Endothelial cell of umbilical vein (primary cell): ENCODE data around the gene PKHD1. TPM values are rescaled to one million over a fixed set of nuclear protein-coding genes. Genes with fewer than 3 reads are reported as not detected.

Experiments
- BruUV-seq: library from RNA; stranded (reverse); fragments of 400-500 nt; replicated peaks from 2 replicates; lab custom pipeline; 2021; lab: Mats Ljungman, UMichigan
- CTCF ChIA-PET: fragments of 300-600, 350-600 bp; sonication (Branson Sonifier 250); formaldehyde crosslinking; loops from one replicate; lab custom pipeline; 2021; ENCODE audit warnings: antibody characterized with exemption, inconsistent platforms; lab: Charles Lee
- POLR2A ChIA-PET: fragments of 300-600, 350-600 bp; sonication (Branson Sonifier 250); formaldehyde crosslinking; loops from one replicate; lab custom pipeline; 2021; ENCODE audit warnings: antibody characterized with exemption, inconsistent platforms; lab: Charles Lee
- DNase-seq: peaks from one replicate; pipeline ENCODE4 v3.0.0-alpha.2; 2011; ENCODE audit warnings: low read depth, low spot score
- FAIRE-seq: peaks from 2 replicates; lab custom pipeline; 2011; peaks lifted over from hg19 to GRCh38; lab: Jason Lieb, UNC
- H2AFZ ChIP-seq: 2 replicates; pipeline ENCODE4 v1.6.0; 2012; ENCODE audit warnings: low read depth, low read length, control low read depth, inconsistent platforms
- H3K27ac ChIP-seq: 2 replicates; pipeline ENCODE4 v1.5.1; 2011; ENCODE audit warnings: low read depth, mild to moderate bottlenecking, control low read depth, low read length, moderate library complexity; ENCODE audit not compliant: insufficient read depth
- H3K27me3 ChIP-seq, 2 experiments: 2 replicates each; pipeline versions ENCODE4 v1.6.0 to v1.6.1; 2011; ENCODE audit warnings: low read length in 2 of 2, mixed read lengths in 1 of 2; ENCODE audit not compliant: control insufficient read depth in 2 of 2, insufficient read depth in 2 of 2
- H3K36me3 ChIP-seq, 2 experiments: 2 replicates in 1 of 2; 3 replicates in 1 of 2; pipeline ENCODE4 v1.5.1; 2011; ENCODE audit warnings: low read length in 2 of 2, mild to moderate bottlenecking in 1 of 2, moderate library complexity in 1 of 2; ENCODE audit not compliant: control insufficient read depth in 2 of 2, insufficient read depth in 2 of 2; ENCODE audit errors: extremely low read depth in 1 of 2
- H3K4me1 ChIP-seq: 3 replicates; pipeline ENCODE4 v1.5.1; 2011; ENCODE audit warnings: mild to moderate bottlenecking, low read length; ENCODE audit not compliant: control insufficient read depth, insufficient read depth; ENCODE audit errors: extremely low read depth
- H3K4me2 ChIP-seq: 2 replicates; pipeline ENCODE4 v1.6.1; 2011; ENCODE audit warnings: low read length, control low read depth, mixed read lengths; ENCODE audit not compliant: insufficient read depth
- H3K4me3 ChIP-seq, 3 experiments: fragments of 200-600 bp in 1 of 3; sonication (generic), shearing (Covaris generic) in 1 of 3; replicated peaks in 1 of 3; 2 replicates each; pipeline ENCODE4 v1.5.1; 2011 to 2016; ENCODE audit warnings: control low read depth in 3 of 3, low read length in 3 of 3, mild to moderate bottlenecking in 2 of 3, inconsistent platforms in 1 of 3, low read depth in 1 of 3, moderate library complexity in 1 of 3; ENCODE audit not compliant: insufficient read depth in 1 of 3
- H3K79me2 ChIP-seq: 2 replicates; pipeline ENCODE4 v1.6.0; 2012; ENCODE audit warnings: low read length, inconsistent platforms; ENCODE audit not compliant: control insufficient read depth, insufficient read depth
- H3K9ac ChIP-seq: replicated peaks from 2 replicates; pipeline ENCODE3; 2011; ENCODE audit warnings: low read length, control low read depth; ENCODE audit not compliant: insufficient read depth; ENCODE audit errors: extremely low read depth
- H3K9me1 ChIP-seq: replicated peaks from 3 replicates; pipeline ENCODE4 v1.6.0; 2011; ENCODE audit warnings: mild to moderate bottlenecking, low read length; ENCODE audit not compliant: control insufficient read depth, insufficient read depth; ENCODE audit errors: extremely low read depth
- H3K9me3 ChIP-seq: replicated peaks from 2 replicates; pipeline ENCODE4 v1.5.1; 2012; ENCODE audit warnings: low read length, inconsistent platforms; ENCODE audit not compliant: control insufficient read depth, insufficient read depth
- H4K20me1 ChIP-seq: replicated peaks from 2 replicates; pipeline ENCODE3; 2011; ENCODE audit warnings: mild to moderate bottlenecking, low read length; ENCODE audit not compliant: control insufficient read depth, insufficient read depth; ENCODE audit errors: extremely low read depth
- CTCF ChIP-seq, 2 donors: IDR thresholded peaks; 1 replicate in 1 of 2; 2 replicates in 1 of 2; pipeline ENCODE4 v1.5.1; 2011; ENCODE audit warnings: low read length in 2 of 2, mild to moderate bottlenecking in 2 of 2, moderate library complexity in 2 of 2, control low read depth in 1 of 2, inconsistent platforms in 1 of 2, low read depth in 1 of 2; ENCODE audit not compliant: insufficient read depth in 1 of 2; ENCODE audit errors: extremely low read depth in 1 of 2
- EZH2 ChIP-seq: IDR thresholded peaks from 2 replicates; pipeline ENCODE4 v1.6.1; 2012; ENCODE audit warnings: borderline replicate concordance, low read depth, mild to moderate bottlenecking, moderate library complexity, low read length, inconsistent platforms; ENCODE audit not compliant: severe bottlenecking
- FOS ChIP-seq: IDR thresholded peaks from 2 replicates; pipeline ENCODE4 v1.6.1; 2011; ENCODE audit warnings: mild to moderate bottlenecking, low read length, moderate library complexity, borderline replicate concordance; ENCODE audit not compliant: insufficient read depth
- GATA2 ChIP-seq: IDR thresholded peaks from 2 replicates; pipeline ENCODE4 v1.7.0; 2011; ENCODE audit warnings: low read depth, mild to moderate bottlenecking, moderate library complexity, mixed read lengths, low read length; ENCODE audit not compliant: insufficient read length, insufficient read depth
- JUN ChIP-seq: IDR thresholded peaks from 2 replicates; pipeline ENCODE4 v1.6.1; 2011; ENCODE audit warnings: borderline replicate concordance, low read depth; ENCODE audit not compliant: insufficient read length, insufficient read depth
- MAX ChIP-seq: IDR thresholded peaks from 2 replicates; pipeline ENCODE4 v1.6.1; 2011; ENCODE audit not compliant: insufficient read depth, insufficient read length
- MYC ChIP-seq: IDR thresholded peaks from one replicate; pipeline ENCODE4 v1.6.1; 2011; ENCODE audit warnings: mild to moderate bottlenecking, low read depth, low read length
- POLR2A ChIP-seq: IDR thresholded peaks from 2 replicates; pipeline ENCODE4 v1.6.1; 2012; ENCODE audit warnings: low read depth, mild to moderate bottlenecking, control low read depth, low read length
- POLR2AphosphoS5 ChIP-seq: IDR thresholded peaks from 2 replicates; pipeline ENCODE4 v1.6.1; 2012; ENCODE audit warnings: low read depth, mild to moderate bottlenecking, control low read depth, low read length, moderate library complexity; ENCODE audit not compliant: insufficient read depth
- dilution Hi-C: fragments of 300-500 bp; cut with MboI; formaldehyde crosslinking; loops from one replicate; pipeline ENCODE4 v1.15.0; 2019; ENCODE audit warnings: low sequenced_read_pairs; ENCODE audit not compliant: extremely low pct_ligation_motif_present
- intact Hi-C: fragments of 100-400 bp; cut with micrococcal nuclease; formaldehyde crosslinking; loops from one replicate; pipeline ENCODE4 v1.10.0; 2022
- polyA plus RNA-seq, 4 experiments: library from polyadenylated mRNA; depleted of rRNA in 3 of 4; stranded (reverse) in 3 of 4; unstranded in 1 of 4; fragments of >200 nt; gene quantifications; 2 replicates each; pipeline versions ENCODE4 v1.2.1 to v1.2.3, GENCODE V29; 2011 to 2012; ENCODE audit warnings: missing spikeins in 1 of 4
- total RNA-seq: library from RNA; stranded (reverse); gene quantifications from 2 replicates; pipeline ENCODE4 v1.2.3, GENCODE V29; 2021

The PKHD1 gene
- total and polyA plus RNA-seq, 2 donors (not counting 3 experiments of a cell fraction or from before 2014, with no cell fraction given) = not detected

- H3K9me3 ChIP-seq = no peaks in the 10 kb centered on the region
- H3K4me2 ChIP-seq = no peak overlapping the region
- H3K27ac ChIP-seq = no peak overlapping the region
- H3K4me3 ChIP-seq = no peak overlapping the region
- POLR2A ChIA-PET = no interaction called here
- no peaks in the 10 kb centered on the region for H3K36me3 ChIP-seq
- H3K4me1 ChIP-seq = no peaks in the 10 kb centered on the region
- H2AFZ ChIP-seq = no peak overlapping the region
- CTCF ChIA-PET = no interaction called here
- BruUV-seq = no TSS peak
- intact Hi-C loops (no loop called here), dilution Hi-C loops (no loop called here)
- TF ChIP-seq FOS (no peak), CTCF (IDR thresholded peaks at IDR 0.05; ENCODE audit: extremely low read depth in 1 of 2, insufficient read depth in 1 of 2, low read depth in 1 of 2, low read length in 2 of 2) (no peak), EZH2 (no peak)
- no peaks in the 10 kb centered on the region for H3K79me2 ChIP-seq
- DNase-seq (no peak), FAIRE-seq (no peak)
- H4K20me1 ChIP-seq = no peaks in the 10 kb centered on the region
- no peaks in the 10 kb centered on the region for H3K27me3 ChIP-seq
- no peaks in the 10 kb centered on the region for H3K9me1 ChIP-seq
- no peak overlapping the region for H3K9ac ChIP-seq
These were observed 156.8 kb downstream of the PKHD1 start for GRCh38 chr6:51930602-51931001.

- H3K9me3 ChIP-seq = no peaks in the 10 kb centered on the region
- no peaks in the 10 kb centered on the region for H3K9me1 ChIP-seq
- H3K27ac ChIP-seq = no peak overlapping the region
- no peaks in the 10 kb centered on the region for H3K79me2 ChIP-seq
- H3K4me2 ChIP-seq = no peak overlapping the region
- intact Hi-C loops (no loop called here), dilution Hi-C loops (no loop called here)
- POLR2A ChIA-PET = no interaction called here
- H2AFZ ChIP-seq = no peak overlapping the region
- no peak overlapping the region for H3K4me3 ChIP-seq
- TF ChIP-seq MYC (no peak), MAX (no peak), JUN (no peak), EZH2 (no peak), GATA2 (no peak), POLR2AphosphoS5 (no peak), FOS (no peak), CTCF (IDR thresholded peaks at IDR 0.05; ENCODE audit: extremely low read depth in 1 of 2, insufficient read depth in 1 of 2, low read depth in 1 of 2, low read length in 2 of 2) (no peak), POLR2A (no peak)
- H4K20me1 ChIP-seq = no peaks in the 10 kb centered on the region
- H3K9ac ChIP-seq = no peak overlapping the region
- BruUV-seq = no TSS peak
- no peak for DNase-seq
- FAIRE-seq = no peak
- CTCF ChIA-PET = no interaction called here
- no peaks in the 10 kb centered on the region for H3K4me1 ChIP-seq
- H3K27me3 ChIP-seq = no peaks in the 10 kb centered on the region
- H3K36me3 ChIP-seq = no peaks in the 10 kb centered on the region
These were observed 157.4 kb downstream of the PKHD1 start for GRCh38 chr6:51929934-51930574.
